ENCODE data around the gene NAV3.

The NAV3 gene

GRCh38 chr12:77830583-77831351 lies at the start of gene NAV3:
Gene NAV3, plus strand, starts transcription at chr12:77830894. Its CDS starts 568 bp downstream, at chr12:77831462.
- H3K27me3 ChIP-seq (ENCODE audit: control insufficient read depth, insufficient read depth, low read length): no peaks in the 10 kb centered on the region
- H3K27ac ChIP-seq (ENCODE audit: low read depth, low read length): no peak within 1 kb of the TSS
- H3K4me3 ChIP-seq (ENCODE audit: low read depth, low read length): no peak within 1 kb of the TSS
- no peak within 1 kb of the TSS for H3K9ac ChIP-seq (ENCODE audit: low read depth, low read length)
- no peaks in the 10 kb centered on the region for H3K4me1 ChIP-seq (ENCODE audit: control insufficient read depth, insufficient read depth, low read length)
- no peaks in the 10 kb centered on the region for H3K9me3 ChIP-seq (ENCODE audit: control insufficient read depth, insufficient read depth, low read length)
- no peaks in the 10 kb centered on the region for H3K36me3 ChIP-seq (ENCODE audit: control insufficient read depth, insufficient read depth, low read length)

- Histone ChIP-seq H3K4me3 (ENCODE audit: low read depth, low read length) (no peak overlapping the region), H3K27ac (ENCODE audit: low read depth, low read length) (no peak overlapping the region), H3K4me1 (ENCODE audit: control insufficient read depth, insufficient read depth, low read length) (peaks cover 20% of the 10 kb centered on the region), H3K36me3 (ENCODE audit: control insufficient read depth, insufficient read depth, low read length) (no peaks in the 10 kb centered on the region), H3K27me3 (ENCODE audit: control insufficient read depth, insufficient read depth, low read length) (no peaks in the 10 kb centered on the region), H3K9ac (ENCODE audit: low read depth, low read length) (no peak overlapping the region), H3K9me3 (ENCODE audit: control insufficient read depth, insufficient read depth, low read length) (no peaks in the 10 kb centered on the region)
These were observed 48.7 kb upstream of the NAV3 start for GRCh38 chr12:77782034-77782433.

- no peak overlapping the region for H3K4me3 ChIP-seq (ENCODE audit: low read depth, low read length)
- no peak overlapping the region for H3K9ac ChIP-seq (ENCODE audit: low read depth, low read length)
- H3K27ac ChIP-seq (ENCODE audit: low read depth, low read length): no peak overlapping the region
- peaks cover 20% of the 10 kb centered on the region for H3K4me1 ChIP-seq (ENCODE audit: control insufficient read depth, insufficient read depth, low read length)
- H3K36me3 ChIP-seq (ENCODE audit: control insufficient read depth, insufficient read depth, low read length): no peaks in the 10 kb centered on the region
- H3K9me3 ChIP-seq (ENCODE audit: control insufficient read depth, insufficient read depth, low read length): no peaks in the 10 kb centered on the region
- H3K27me3 ChIP-seq (ENCODE audit: control insufficient read depth, insufficient read depth, low read length): no peaks in the 10 kb centered on the region
These were observed 47.9 kb upstream of the NAV3 start for GRCh38 chr12:77782766-77783165.

- Histone ChIP-seq H3K27me3 (ENCODE audit: control insufficient read depth, insufficient read depth, low read length) (no peaks in the 10 kb centered on the region), H3K9me3 (ENCODE audit: control insufficient read depth, insufficient read depth, low read length) (no peaks in the 10 kb centered on the region), H3K9ac (ENCODE audit: low read depth, low read length) (no peak overlapping the region), H3K4me3 (ENCODE audit: low read depth, low read length) (no peak overlapping the region), H3K36me3 (ENCODE audit: control insufficient read depth, insufficient read depth, low read length) (no peaks in the 10 kb centered on the region), H3K4me1 (ENCODE audit: control insufficient read depth, insufficient read depth, low read length) (peaks cover 35% of the 10 kb centered on the region), H3K27ac (ENCODE audit: low read depth, low read length) (no peak overlapping the region)
These were observed 45.5 kb upstream of the NAV3 start for GRCh38 chr12:77785211-77785610.

DNA sequence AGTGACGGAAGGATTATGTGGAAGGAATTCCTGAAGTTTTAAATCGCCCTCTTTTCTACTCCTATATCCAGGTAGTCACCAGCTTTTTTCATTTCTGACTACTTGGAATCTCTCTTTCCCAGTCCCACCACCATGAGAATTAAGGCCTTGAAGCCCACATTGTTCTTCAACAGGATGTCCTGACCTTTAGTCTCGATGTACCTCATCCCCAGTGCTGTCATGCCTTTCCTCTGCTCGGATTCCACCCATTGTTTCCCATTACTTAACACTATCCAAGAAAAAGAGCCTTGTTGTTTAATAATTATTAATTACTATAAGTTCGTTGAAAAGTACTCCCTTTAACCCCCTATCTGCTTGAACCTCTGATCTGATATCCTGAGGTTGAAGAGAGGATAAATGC lies 44.0 kb upstream of the NAV3 start:
- Histone ChIP-seq H3K9ac (ENCODE audit: low read depth, low read length) (no peak overlapping the region), H3K27me3 (ENCODE audit: control insufficient read depth, insufficient read depth, low read length) (no peaks in the 10 kb centered on the region), H3K4me3 (ENCODE audit: low read depth, low read length) (no peak overlapping the region), H3K36me3 (ENCODE audit: control insufficient read depth, insufficient read depth, low read length) (no peaks in the 10 kb centered on the region), H3K27ac (ENCODE audit: low read depth, low read length) (no peak overlapping the region), H3K4me1 (ENCODE audit: control insufficient read depth, insufficient read depth, low read length) (peaks cover 22% of the 10 kb centered on the region), H3K9me3 (ENCODE audit: control insufficient read depth, insufficient read depth, low read length) (no peaks in the 10 kb centered on the region)

DNA sequence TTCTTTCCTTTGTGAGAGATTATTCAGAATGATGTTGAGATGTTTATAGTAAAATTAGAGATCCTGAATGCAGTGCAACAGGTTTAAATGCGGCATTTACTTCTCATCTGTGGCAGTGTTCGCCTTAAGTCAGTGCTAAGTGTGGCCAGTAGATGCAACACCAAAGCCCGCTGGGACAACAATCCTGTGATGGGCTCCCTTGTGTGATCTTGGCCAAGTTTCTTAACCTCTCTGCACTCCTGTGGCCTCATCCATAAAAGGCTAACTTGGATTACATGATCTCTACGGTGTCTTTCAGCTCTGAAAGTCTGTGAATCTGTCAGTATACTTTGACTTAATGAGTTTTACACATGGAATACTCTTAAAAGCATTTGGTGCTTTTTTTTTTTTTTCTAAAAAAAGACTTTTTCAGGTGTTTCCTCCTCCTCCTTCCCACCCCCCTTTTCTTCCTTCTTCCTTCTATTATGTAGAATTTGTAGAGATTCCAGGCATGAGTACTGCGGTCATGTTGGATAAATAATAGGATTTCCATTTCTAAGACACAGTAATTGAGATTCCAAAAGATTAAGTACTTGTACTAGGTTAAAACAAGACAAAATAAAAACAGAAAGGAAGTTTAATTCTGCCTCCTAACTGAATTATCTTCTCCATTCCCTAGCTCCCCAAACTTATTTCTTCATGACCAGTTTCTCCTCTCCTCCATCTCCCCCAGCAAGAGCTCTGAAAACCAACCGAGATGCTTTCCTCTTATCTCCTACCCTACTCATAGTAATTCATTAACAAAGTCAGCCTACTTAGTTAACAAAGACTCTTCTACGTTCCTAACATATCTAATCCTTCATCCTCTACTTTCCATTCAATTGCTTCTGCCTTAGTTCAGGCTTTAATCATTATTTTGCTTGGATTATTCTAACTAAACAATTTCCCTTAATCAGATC lies 42.2 kb upstream of the NAV3 start:
- peak overlapping the region; percentile 24; the same call in 1 of the 2 replicates for H3K4me3 ChIP-seq (ENCODE audit: low read depth, low read length)
- H3K36me3 ChIP-seq (ENCODE audit: control insufficient read depth, insufficient read depth, low read length): no peaks in the 10 kb centered on the region
- H3K27me3 ChIP-seq (ENCODE audit: control insufficient read depth, insufficient read depth, low read length): no peaks in the 10 kb centered on the region
- no peak overlapping the region for H3K9ac ChIP-seq (ENCODE audit: low read depth, low read length)
- H3K9me3 ChIP-seq (ENCODE audit: control insufficient read depth, insufficient read depth, low read length): no peaks in the 10 kb centered on the region
- H3K4me1 ChIP-seq (ENCODE audit: control insufficient read depth, insufficient read depth, low read length): peaks cover 16% of the 10 kb centered on the region
- no peak overlapping the region for H3K27ac ChIP-seq (ENCODE audit: low read depth, low read length)

DNA sequence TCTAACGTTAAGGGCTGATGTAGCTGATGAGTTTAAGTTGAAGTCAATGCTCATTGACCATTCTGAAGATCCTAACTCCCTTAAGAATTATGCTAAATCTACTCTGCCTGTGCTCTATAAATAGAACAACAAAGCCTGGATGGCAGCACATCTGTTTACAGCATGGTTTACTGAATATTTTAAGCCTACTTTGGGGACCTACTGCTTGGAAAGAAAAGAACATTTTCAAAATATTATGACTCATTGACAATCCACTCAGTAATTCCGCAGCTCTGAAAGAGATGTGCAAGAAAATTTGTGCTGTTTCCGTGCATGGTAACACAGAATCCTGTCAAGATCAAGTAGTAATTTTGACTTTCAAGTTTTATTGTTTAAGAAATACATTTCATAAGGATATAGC lies 35.0 kb upstream of the NAV3 start:
- no peaks in the 10 kb centered on the region for H3K36me3 ChIP-seq (ENCODE audit: control insufficient read depth, insufficient read depth, low read length)
- no peaks in the 10 kb centered on the region for H3K4me1 ChIP-seq (ENCODE audit: control insufficient read depth, insufficient read depth, low read length)
- H3K9ac ChIP-seq (ENCODE audit: low read depth, low read length): no peak overlapping the region
- no peak overlapping the region for H3K27ac ChIP-seq (ENCODE audit: low read depth, low read length)
- H3K4me3 ChIP-seq (ENCODE audit: low read depth, low read length): no peak overlapping the region
- H3K9me3 ChIP-seq (ENCODE audit: control insufficient read depth, insufficient read depth, low read length): no peaks in the 10 kb centered on the region
- H3K27me3 ChIP-seq (ENCODE audit: control insufficient read depth, insufficient read depth, low read length): no peaks in the 10 kb centered on the region

GRCh38 chr12:77796775-77797174 lies 33.9 kb upstream of the NAV3 start:
- Histone ChIP-seq H3K27me3 (ENCODE audit: control insufficient read depth, insufficient read depth, low read length) (no peaks in the 10 kb centered on the region), H3K27ac (ENCODE audit: low read depth, low read length) (no peak overlapping the region), H3K36me3 (ENCODE audit: control insufficient read depth, insufficient read depth, low read length) (no peaks in the 10 kb centered on the region), H3K9me3 (ENCODE audit: control insufficient read depth, insufficient read depth, low read length) (no peaks in the 10 kb centered on the region), H3K4me1 (ENCODE audit: control insufficient read depth, insufficient read depth, low read length) (no peaks in the 10 kb centered on the region), H3K9ac (ENCODE audit: low read depth, low read length) (no peak overlapping the region), H3K4me3 (ENCODE audit: low read depth, low read length) (no peak overlapping the region)

- Histone ChIP-seq H3K9ac (ENCODE audit: low read depth, low read length) (no peak overlapping the region), H3K4me3 (ENCODE audit: low read depth, low read length) (no peak overlapping the region), H3K4me1 (ENCODE audit: control insufficient read depth, insufficient read depth, low read length) (no peaks in the 10 kb centered on the region), H3K27ac (ENCODE audit: low read depth, low read length) (no peak overlapping the region), H3K9me3 (ENCODE audit: control insufficient read depth, insufficient read depth, low read length) (no peaks in the 10 kb centered on the region), H3K27me3 (ENCODE audit: control insufficient read depth, insufficient read depth, low read length) (no peaks in the 10 kb centered on the region), H3K36me3 (ENCODE audit: control insufficient read depth, insufficient read depth, low read length) (no peaks in the 10 kb centered on the region)
These were observed 30.2 kb upstream of the NAV3 start for GRCh38 chr12:77800501-77800900.

DNA sequence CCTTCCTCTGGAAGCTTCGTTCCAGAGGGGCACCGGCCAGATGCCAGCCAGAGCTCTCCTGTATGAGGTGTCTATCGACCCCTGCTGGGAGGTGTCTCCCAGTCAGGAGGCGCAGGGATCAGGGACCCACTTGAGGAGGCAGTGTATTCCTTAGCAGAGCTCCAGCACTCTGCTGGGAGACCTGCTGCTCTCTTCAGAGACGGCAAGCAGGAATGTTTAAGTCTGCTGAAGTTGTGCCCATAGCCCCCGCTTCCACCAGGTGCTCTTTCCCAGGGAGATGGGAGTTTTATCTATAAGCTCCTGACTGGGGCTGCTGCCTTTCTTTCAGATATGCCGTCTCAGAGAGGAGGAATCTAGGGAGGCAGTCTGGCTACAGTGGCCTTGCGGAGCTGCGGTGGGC lies 22.2 kb upstream of the NAV3 start:
- H3K36me3 ChIP-seq (ENCODE audit: control insufficient read depth, insufficient read depth, low read length): no peaks in the 10 kb centered on the region
- H3K4me3 ChIP-seq (ENCODE audit: low read depth, low read length): no peak overlapping the region
- H3K9me3 ChIP-seq (ENCODE audit: control insufficient read depth, insufficient read depth, low read length): no peaks in the 10 kb centered on the region
- peaks cover 3% of the 10 kb centered on the region; the same call in 1 of the 2 replicates for H3K4me1 ChIP-seq (ENCODE audit: control insufficient read depth, insufficient read depth, low read length)
- H3K27me3 ChIP-seq (ENCODE audit: control insufficient read depth, insufficient read depth, low read length): no peaks in the 10 kb centered on the region
- no peak overlapping the region for H3K9ac ChIP-seq (ENCODE audit: low read depth, low read length)
- no peak overlapping the region for H3K27ac ChIP-seq (ENCODE audit: low read depth, low read length)

GRCh38 chr12:77813558-77813957 lies 17.1 kb upstream of the NAV3 start:
- no peak overlapping the region for H3K27ac ChIP-seq (ENCODE audit: low read depth, low read length)
- H3K27me3 ChIP-seq (ENCODE audit: control insufficient read depth, insufficient read depth, low read length): no peaks in the 10 kb centered on the region
- peaks cover 3% of the 10 kb centered on the region; the same call in 1 of the 2 replicates for H3K4me1 ChIP-seq (ENCODE audit: control insufficient read depth, insufficient read depth, low read length)
- H3K9me3 ChIP-seq (ENCODE audit: control insufficient read depth, insufficient read depth, low read length): no peaks in the 10 kb centered on the region
- H3K4me3 ChIP-seq (ENCODE audit: low read depth, low read length): no peak overlapping the region
- no peak overlapping the region for H3K9ac ChIP-seq (ENCODE audit: low read depth, low read length)
- no peaks in the 10 kb centered on the region for H3K36me3 ChIP-seq (ENCODE audit: control insufficient read depth, insufficient read depth, low read length)
